Testis (tissue), 3 donors: ENCODE results near the gene CFAP43. TPM values are rescaled to one million over a fixed set of nuclear protein-coding genes. Genes with fewer than 3 reads are reported as not detected.

Source experiments
- DNase-seq: peaks from one replicate; pipeline ENCODE4 v3.0.0-alpha.2; 2019
- H3K27ac ChIP-seq, 2 donors: fragments of 200-600 bp; sonication (generic); one replicate each; pipeline ENCODE4 v1.5.1; 2019
- H3K27me3 ChIP-seq: fragments of 200-600 bp; sonication (generic); one replicate; pipeline ENCODE4 v1.5.1; 2019
- H3K36me3 ChIP-seq: fragments of 200-600 bp; sonication (generic); one replicate; pipeline ENCODE4 v1.5.1; 2017; ENCODE audit warnings: low read depth; ENCODE audit errors: missing control alignments
- H3K4me1 ChIP-seq: fragments of 200-600 bp; sonication (generic); one replicate; pipeline ENCODE4 v1.5.1; 2019
- H3K4me3 ChIP-seq, 2 donors: fragments of 200-600 bp; sonication (generic); one replicate each; pipeline ENCODE4 v1.5.1; 2017 to 2019
- H3K9me3 ChIP-seq: fragments of 200-600 bp; sonication (generic); one replicate; pipeline ENCODE4 v1.5.1; 2017
- CTCF ChIP-seq, 3 experiments: fragments of 450-650 bp in 2 of 3; fragments of 200-600 bp in 1 of 3; sonication (generic) in 1 of 3; IDR thresholded peaks; one replicate each; pipeline ENCODE4 v1.5.1; 2016 to 2019; ENCODE audit warnings: antibody characterized with exemption in 3 of 3, mild to moderate bottlenecking in 2 of 3, moderate library complexity in 1 of 3
- POLR2A ChIP-seq: fragments of 450-650 bp; IDR thresholded peaks from one replicate; pipeline ENCODE4 v1.6.1; 2017; ENCODE audit warnings: antibody characterized with exemption, mild to moderate bottlenecking, moderate library complexity
- WGBS, 2 donors: methylation state at CpG; one replicate each; pipeline ENCODE4 v1.1.5; 2018; 5-methylcytosine and 5-hydroxymethylcytosine counted together
- intact Hi-C: fragments of 100-400 bp; cut with DNase I; formaldehyde crosslinking; loops from one replicate; pipeline ENCODE4 v1.15.1; 2023; ENCODE audit warnings: low total_unique reads
- polyA plus RNA-seq: library from polyadenylated mRNA; stranded (reverse); fragments of 350-450 nt; fragmentation: Illumina TruSeq; extraction: RNeasy Lipid Tissue Mini Kit (QIAGEN cat#74804); gene quantifications from one replicate; pipeline ENCODE4 v1.2.3, GENCODE V29; 2014; ENCODE audit warnings: low read depth, low replicate concordance; ENCODE audit not compliant: insufficient read depth
- total RNA-seq, 2 donors: library from RNA; depleted of rRNA; stranded (reverse); fragments of >200 nt; gene quantifications; one replicate each; pipeline ENCODE4 v1.2.3, GENCODE V29; 2016

CFAP43 gene
- total and polyA plus RNA-seq, 3 donors from 2014 or later = 37.8 to 72.8 (median 60.7) TPM

- no peaks in the 10 kb centered on the region for H3K9me3 ChIP-seq
- no peak overlapping the region for H3K4me3 ChIP-seq
- H3K36me3 ChIP-seq = no peaks in the 10 kb centered on the region
- intact Hi-C loops = no loop called here
- H3K4me1 ChIP-seq = peaks cover 3% of the 10 kb centered on the region
- no peak overlapping the region for H3K27ac ChIP-seq
- no peaks in the 10 kb centered on the region for H3K27me3 ChIP-seq
- no peak for DNase-seq
- TF ChIP-seq CTCF (IDR thresholded peaks at IDR 0.05) = no peak
- TF ChIP-seq POLR2A = no peak
These were observed 10.4 kb upstream of the CFAP43 start for GRCh38 chr10:104242545-104242944.

GRCh38 chr10:104240078-104240477 lies 7.9 kb upstream of the CFAP43 start:
- Histone ChIP-seq H3K27ac (no peak overlapping the region), H3K9me3 (no peaks in the 10 kb centered on the region), H3K27me3 (no peaks in the 10 kb centered on the region), H3K4me1 (peaks cover 3% of the 10 kb centered on the region), H3K36me3 (no peaks in the 10 kb centered on the region), H3K4me3 (no peak overlapping the region)
- no peak for DNase-seq
- 69 to 78% methylated on average over 2 of the region's 2 CpGs for whole genome bisulfite sequencing, 2 donors
- intact Hi-C loops = no loop called here
- TF ChIP-seq POLR2A (no peak), CTCF (IDR thresholded peaks at IDR 0.05) (no peak)

- no peak for DNase-seq
- intact Hi-C loops = no loop called here
- no peaks in the 10 kb centered on the region for H3K9me3 ChIP-seq
- H3K27ac ChIP-seq = no peak overlapping the region
- no peaks in the 10 kb centered on the region for H3K36me3 ChIP-seq
- H3K4me1 ChIP-seq = peaks cover 6% of the 10 kb centered on the region
- no peak overlapping the region for H3K4me3 ChIP-seq
- 83 to 86% methylated on average over 3 of the region's 3 CpGs for WGBS, 2 donors
- TF ChIP-seq POLR2A = no peak
- no peak for TF ChIP-seq CTCF (IDR thresholded peaks at IDR 0.05)
- H3K27me3 ChIP-seq = no peaks in the 10 kb centered on the region
These were observed 3.6 kb upstream of the CFAP43 start for GRCh38 chr10:104235801-104236200.

- TF ChIP-seq POLR2A (no peak), CTCF (IDR thresholded peaks at IDR 0.05) (no peak)
- no peak for DNase-seq
- no peaks in the 10 kb centered on the region for H3K9me3 ChIP-seq
- no peak overlapping the region for H3K4me3 ChIP-seq
- peaks cover 6% of the 10 kb centered on the region for H3K4me1 ChIP-seq
- H3K36me3 ChIP-seq = no peaks in the 10 kb centered on the region
- 80 to 89% methylated on average over 1 of the region's 1 CpG for WGBS, 2 donors
- H3K27me3 ChIP-seq = no peaks in the 10 kb centered on the region
- intact Hi-C loops = loop anchor here (5.0 kb wide), 1 partner anchor 113 kb away; the partner anchor contains the start of gene SFR1
- H3K27ac ChIP-seq = no peak overlapping the region
These were observed 2.8 kb upstream of the CFAP43 start for GRCh38 chr10:104234934-104235333.

GRCh38 chr10:104233817-104234216 lies 1.7 kb upstream of the CFAP43 start:
- Histone ChIP-seq H3K4me1 (peaks cover 6% of the 10 kb centered on the region), H3K27ac (no peak overlapping the region), H3K4me3 (no peak overlapping the region), H3K36me3 (no peaks in the 10 kb centered on the region), H3K27me3 (no peaks in the 10 kb centered on the region), H3K9me3 (no peaks in the 10 kb centered on the region)
- TF ChIP-seq POLR2A = no peak
- no peak for TF ChIP-seq CTCF (IDR thresholded peaks at IDR 0.05)
- WGBS, 2 donors = 61 to 79% methylated on average over 1 of the region's 1 CpG
- intact Hi-C loops = loop anchor here (5.0 kb wide), 1 partner anchor 112 kb away; the partner anchor contains the start of gene SFR1
- no peak for DNase-seq
